GM21619 (cell line): ENCODE results near the gene C3orf70.
A peak's percentile ranks its signal among the peaks of the same experiment; 100 is the strongest.

Source experiments
- ATAC-seq: cut with Tn5 transposase; IDR thresholded peaks from one replicate; pipeline ENCODE4 v1.9.1; 2021; ENCODE audit not compliant: unreplicated experiment

Gene C3orf70

GRCh38 chr3:185152410-185153170 is at the start of gene C3orf70:
TSS of gene C3orf70 (minus strand) at chr3:185153060. CDS start at chr3:185152823, 237 bp downstream.
- ATAC-seq = no peak

- ATAC-seq = no peak
Observed at GRCh38 chr3:185200639-185201038, 47.8 kb upstream of the C3orf70 start.

GRCh38 chr3:185199671-185200070 is 46.8 kb upstream of the C3orf70 start:
- no peak for ATAC-seq

GRCh38 chr3:185199206-185199605 is 46.3 kb upstream of the C3orf70 start:
- no peak for ATAC-seq

GRCh38 chr3:185197068-185197467 is 44.2 kb upstream of the C3orf70 start:
- no peak for ATAC-seq

GRCh38 chr3:185195652-185196051 is 42.8 kb upstream of the C3orf70 start:
- ATAC-seq = no peak

- ATAC-seq = no peak
Observed at GRCh38 chr3:185188816-185189215, 36.0 kb upstream of the C3orf70 start.

GRCh38 chr3:185187391-185187790 is 34.5 kb upstream of the C3orf70 start:
- ATAC-seq = no peak

- no peak for ATAC-seq
Observed at GRCh38 chr3:185176750-185177359, 24.0 kb upstream of the C3orf70 start.

- peak; percentile 81 for ATAC-seq
Observed at GRCh38 chr3:185175370-185175987, 22.6 kb upstream of the C3orf70 start.

GRCh38 chr3:185172086-185173049 is 19.5 kb upstream of the C3orf70 start:
- no peak for ATAC-seq

- no peak for ATAC-seq
Observed at GRCh38 chr3:185164428-185165217, 11.8 kb upstream of the C3orf70 start.

- ATAC-seq = no peak
Observed at GRCh38 chr3:185162634-185163033, 9.8 kb upstream of the C3orf70 start.

- ATAC-seq = no peak
Observed at GRCh38 chr3:185161761-185162160, 8.9 kb upstream of the C3orf70 start.

- ATAC-seq = no peak
Observed at GRCh38 chr3:185157347-185157746, 4.5 kb upstream of the C3orf70 start.

- no peak for ATAC-seq
Observed at GRCh38 chr3:185155678-185156077, 2.8 kb upstream of the C3orf70 start.

- no peak for ATAC-seq
Observed at GRCh38 chr3:185153861-185154629, 1.2 kb upstream of the C3orf70 start.

GRCh38 chr3:185153171-185153771 is 411 bp upstream of the C3orf70 start:
- ATAC-seq = no peak

- no peak for ATAC-seq
Observed at GRCh38 chr3:185151964-185152409, 873 bp downstream of the C3orf70 start.
